IMR-90 (cell line): Measurements from ENCODE around the gene MACROD1. TPM values are rescaled to one million over a fixed set of nuclear protein-coding genes. Genes with fewer than 3 reads are reported as not detected.

Experiments
- ATAC-seq: fragments of 200-7000 bp; cut with Tn5 transposase; 2 replicates; pipeline ENCODE4 v1.9.1; 2020; ENCODE audit warnings: low read depth, mild to moderate bottlenecking, moderate library complexity
- BruUV-seq: library from RNA; stranded (reverse); fragments of 400-500 nt; replicated peaks from 2 replicates; lab custom pipeline; 2021; lab: Mats Ljungman, UMichigan
- CTCF ChIA-PET: fragments of 300-600 bp; formaldehyde crosslinking; extraction: SDS; loops from one replicate; lab custom pipeline; 2021; ENCODE audit warnings: antibody characterized with exemption; lab: Yijun Ruan, JAX
- POLR2A ChIA-PET: fragments of 300-600 bp; sonication (Branson Sonifier 250); formaldehyde crosslinking; loops from one replicate; lab custom pipeline; 2022; ENCODE audit warnings: antibody characterized with exemption; ENCODE audit not compliant: unreplicated experiment; lab: Charles Lee
- DNase-seq: peaks from one replicate; pipeline ENCODE4 v3.0.0; 2013
- H2AFZ ChIP-seq: replicated peaks from 2 replicates; pipeline ENCODE3; 2013; ENCODE audit warnings: low read length, mild to moderate bottlenecking; ENCODE audit not compliant: poor library complexity
- H2AK5ac ChIP-seq: 2 replicates; pipeline ENCODE4 v1.6.1; 2013; ENCODE audit warnings: low read depth, low read length, inconsistent platforms
- H2AK9ac ChIP-seq: replicated peaks from 2 replicates; pipeline ENCODE3; 2013; ENCODE audit warnings: mild to moderate bottlenecking, low read depth, low read length, moderate library complexity; ENCODE audit not compliant: poor library complexity
- H2BK120ac ChIP-seq: 2 replicates; pipeline ENCODE4 v1.6.1; 2013; ENCODE audit warnings: low read depth, low read length, inconsistent platforms
- H2BK15ac ChIP-seq: 3 replicates; pipeline ENCODE4 v1.6.1; 2013; ENCODE audit warnings: low read depth, low read length, inconsistent platforms
- H2BK20ac ChIP-seq: 2 replicates; pipeline ENCODE4 v1.6.1; 2013; ENCODE audit warnings: low read depth, mild to moderate bottlenecking, inconsistent platforms, low read length, moderate library complexity
- H2BK5ac ChIP-seq: 2 replicates; pipeline ENCODE4 v1.6.1; 2013; ENCODE audit warnings: mild to moderate bottlenecking, low read depth, low read length, inconsistent platforms; ENCODE audit not compliant: poor library complexity, severe bottlenecking
- H3K14ac ChIP-seq: replicated peaks from 2 replicates; pipeline ENCODE4 v1.6.1; 2013; ENCODE audit warnings: low read depth, low read length, inconsistent platforms
- H3K18ac ChIP-seq: 2 replicates; pipeline ENCODE4 v1.6.1; 2013; ENCODE audit warnings: low read depth, low read length, control low read depth
- H3K23ac ChIP-seq: 2 replicates; pipeline ENCODE4 v1.6.1; 2013; ENCODE audit warnings: low read depth, low read length, inconsistent platforms
- H3K27ac ChIP-seq: 2 replicates; pipeline ENCODE4 v1.5.1; 2013; ENCODE audit warnings: mild to moderate bottlenecking, control low read depth, low read length; ENCODE audit not compliant: insufficient read depth
- H3K27me3 ChIP-seq: 2 replicates; pipeline ENCODE4 v1.6.1; 2013; ENCODE audit warnings: low read length; ENCODE audit not compliant: control insufficient read depth, insufficient read depth
- H3K36me3 ChIP-seq: 2 replicates; pipeline ENCODE4 v1.6.1; 2013; ENCODE audit warnings: low read length, mixed read lengths; ENCODE audit not compliant: control insufficient read depth, insufficient read depth
- H3K4ac ChIP-seq: 2 replicates; pipeline ENCODE4 v1.6.1; 2013; ENCODE audit warnings: low read depth, low read length, inconsistent platforms
- H3K4me1 ChIP-seq: 2 replicates; pipeline ENCODE4 v1.6.1; 2013; ENCODE audit warnings: low read length, mixed read lengths; ENCODE audit not compliant: control insufficient read depth, insufficient read depth
- H3K4me2 ChIP-seq: 2 replicates; pipeline ENCODE4 v1.6.1; 2013; ENCODE audit warnings: low read depth, mild to moderate bottlenecking, control low read depth, low read length, moderate library complexity
- H3K4me3 ChIP-seq: 2 replicates; pipeline ENCODE4 v1.5.1; 2013; ENCODE audit warnings: low read depth, mild to moderate bottlenecking, control low read depth, low read length, moderate library complexity; ENCODE audit not compliant: insufficient read depth
- H3K56ac ChIP-seq: 2 replicates; pipeline ENCODE4 v1.6.1; 2013; ENCODE audit warnings: low read length, inconsistent platforms; ENCODE audit not compliant: insufficient read depth; ENCODE audit errors: extremely low read depth
- H3K79me1 ChIP-seq, 2 experiments: 2 replicates each; pipeline ENCODE4 v1.6.1; 2013; ENCODE audit warnings: low read length in 2 of 2, inconsistent platforms in 1 of 2, low read depth in 1 of 2
- H3K9ac ChIP-seq: 2 replicates; pipeline ENCODE4 v1.6.1; 2013; ENCODE audit warnings: low read depth, low read length, control low read depth
- H3K9me1 ChIP-seq: 2 replicates; pipeline ENCODE4 v1.6.1; 2013; ENCODE audit warnings: low read length, inconsistent platforms; ENCODE audit not compliant: insufficient read depth
- H3K9me3 ChIP-seq: 2 replicates; pipeline ENCODE4 v1.6.1; 2013; ENCODE audit warnings: low read length; ENCODE audit not compliant: control insufficient read depth, insufficient read depth
- H4K20me1 ChIP-seq: 2 replicates; pipeline ENCODE4 v1.6.1; 2013; ENCODE audit warnings: low read length, inconsistent platforms; ENCODE audit not compliant: insufficient read depth
- H4K5ac ChIP-seq: 2 replicates; pipeline ENCODE4 v1.6.1; 2013; ENCODE audit warnings: mild to moderate bottlenecking, low read depth, low read length, control low read depth
- H4K8ac ChIP-seq, 2 experiments: 2 replicates each; pipeline ENCODE4 v1.6.1; 2013; ENCODE audit warnings: low read depth in 2 of 2, low read length in 2 of 2, control low read depth in 1 of 2, inconsistent platforms in 1 of 2
- H4K91ac ChIP-seq: 2 replicates; pipeline ENCODE4 v1.6.1; 2013; ENCODE audit warnings: low read depth, low read length, inconsistent platforms; ENCODE audit not compliant: insufficient read depth
- BHLHE40 ChIP-seq: fragments of 150-350 bp; IDR thresholded peaks from 2 replicates; pipeline ENCODE4 v1.6.1; 2016; ENCODE audit warnings: mild to moderate bottlenecking, low read depth, low read length
- CEBPB ChIP-seq: IDR thresholded peaks from 2 replicates; pipeline ENCODE4 v1.6.1; 2012; ENCODE audit warnings: low read depth, low read length, improper control_type of control experiment
- CHD1 ChIP-seq: IDR thresholded peaks from 2 replicates; pipeline ENCODE4 v1.6.1; 2012; ENCODE audit warnings: low read depth, low read length, improper control_type of control experiment
- FOS ChIP-seq: fragments of 150-350 bp; IDR thresholded peaks from 2 replicates; pipeline ENCODE4 v1.6.1; 2016; ENCODE audit warnings: low read depth, low read length
- MAFK ChIP-seq: IDR thresholded peaks from 2 replicates; pipeline ENCODE4 v1.6.1; 2012; ENCODE audit warnings: low read depth, low read length, improper control_type of control experiment
- MAZ ChIP-seq: IDR thresholded peaks from 2 replicates; pipeline ENCODE4 v1.6.1; 2012; ENCODE audit warnings: low read depth, mild to moderate bottlenecking, low read length, improper control_type of control experiment, moderate library complexity, borderline replicate concordance
- MXI1 ChIP-seq: IDR thresholded peaks from 2 replicates; pipeline ENCODE4 v1.6.1; 2012; ENCODE audit warnings: low read depth, mild to moderate bottlenecking, low read length, moderate library complexity, borderline replicate concordance
- NFE2L2 ChIP-seq: fragments of 150-350 bp; IDR thresholded peaks from 2 replicates; pipeline ENCODE4 v1.6.1; 2016; ENCODE audit warnings: low read depth, mild to moderate bottlenecking, low read length
- POLR2A ChIP-seq: IDR thresholded peaks from 2 replicates; pipeline ENCODE4 v1.6.1; 2012; ENCODE audit warnings: mild to moderate bottlenecking, low read depth, low read length
- RAD21 ChIP-seq: IDR thresholded peaks from 2 replicates; pipeline ENCODE4 v1.6.1; 2012; ENCODE audit warnings: low read length, improper control_type of control experiment
- RCOR1 ChIP-seq: IDR thresholded peaks from 2 replicates; pipeline ENCODE4 v1.6.1; 2012; ENCODE audit warnings: mild to moderate bottlenecking, low read length, improper control_type of control experiment; ENCODE audit not compliant: insufficient replicate concordance
- RFX5 ChIP-seq: IDR thresholded peaks from 2 replicates; pipeline ENCODE4 v1.8.0; 2012; ENCODE audit warnings: low read depth, mild to moderate bottlenecking, low read length, moderate library complexity
- SMC3 ChIP-seq: fragments of 150-350 bp; IDR thresholded peaks from 2 replicates; pipeline ENCODE4 v1.6.1; 2016; ENCODE audit warnings: low read depth, mild to moderate bottlenecking, antibody characterized with exemption, low read length, moderate library complexity
- WGBS, 2 experiments: methylation state at CpG; one replicate each; pipeline versions ENCODE4 v1.1.5 to v1.1.7; 2013; ENCODE audit warnings: missing lambda C conversion rate in 2 of 2; ENCODE audit not compliant: insufficient read length in 1 of 2; ENCODE audit errors: extremely low coverage in 2 of 2; 5-methylcytosine and 5-hydroxymethylcytosine counted together
- dilution Hi-C: fragments of 300-500 bp; cut with HindIII; formaldehyde crosslinking; loops from one replicate; pipeline ENCODE4 v1.14.3; 2018; ENCODE audit warnings: low sequenced_read_pairs; ENCODE audit not compliant: unreplicated experiment
- in situ Hi-C: fragments of 300-500 bp; cut with MboI; formaldehyde crosslinking; loops from 3 replicates; pipeline ENCODE4 v1.14.3; 2019; ENCODE audit warnings: low sequenced_read_pairs, inconsistent platforms, mixed read lengths
- intact Hi-C: fragments of 100-400 bp; cut with micrococcal nuclease; formaldehyde crosslinking; loops from 2 replicates; pipeline ENCODE4 v1.10.0; 2022
- polyA plus RNA-seq, 3 experiments: library from polyadenylated mRNA; depleted of rRNA; stranded (reverse); fragments of >200 nt; gene quantifications; 2 replicates each; pipeline ENCODE4 v1.2.3, GENCODE V29; 2012; ENCODE audit warnings: low replicate concordance in 1 of 3
- total RNA-seq: library from RNA; depleted of rRNA; stranded (reverse); fragments of >200 nt; gene quantifications from 2 replicates; pipeline ENCODE4 v1.2.3, GENCODE V29; 2012
- TF ChIP-seq, protein P1 (sequence below): conservative IDR thresholded peaks from 2 replicates; pipeline ENCODE4 v1.5.1; 2012; ENCODE audit warnings: mild to moderate bottlenecking, low read depth, low read length, improper control_type of control experiment
- TF ChIP-seq, protein P2 (sequence below): fragments of 150-350 bp; IDR thresholded peaks from 2 replicates; pipeline ENCODE4 v1.6.1; 2016; ENCODE audit warnings: low read depth, mild to moderate bottlenecking, low read length, moderate library complexity, borderline replicate concordance
- TF ChIP-seq, protein P3 (sequence below): fragments of 150-350 bp; IDR thresholded peaks from 2 replicates; pipeline ENCODE4 v1.6.1; 2017; ENCODE audit warnings: mild to moderate bottlenecking, antibody characterized with exemption, low read length, low read depth

Gene MACROD1
- total and polyA plus RNA-seq, 2 of the 4 experiments (the other 2 are of a cell fraction): 2.5 to 9.3 TPM

DNA sequence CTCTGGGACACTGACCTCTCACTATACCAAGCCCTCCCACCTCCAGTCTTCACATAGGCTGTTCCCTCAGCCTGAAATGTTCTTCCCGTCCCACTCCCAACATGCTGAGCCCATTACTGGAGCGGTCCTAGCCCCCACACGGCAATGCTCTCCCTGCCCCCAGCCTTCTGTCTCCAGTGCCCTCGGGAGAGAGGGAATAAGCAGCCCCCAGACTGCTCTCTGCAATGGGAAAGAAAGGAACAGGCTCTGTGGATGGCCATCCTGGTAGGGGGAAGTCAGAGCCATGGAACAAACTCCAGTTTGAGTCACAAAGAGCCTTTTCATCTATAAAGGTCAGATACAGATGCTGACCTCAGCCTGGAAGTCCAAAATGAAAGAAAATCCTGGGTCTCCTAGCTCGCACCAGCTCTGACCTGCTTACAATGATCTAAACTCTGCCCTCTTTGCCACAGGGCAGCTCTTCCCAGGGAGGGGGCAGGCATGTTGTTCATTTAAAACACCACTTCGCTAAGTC is 67.5 kb downstream of the MACROD1 start:
- Histone ChIP-seq H3K79me1 (peaks cover 0 to 6% of the 10 kb centered on the region in 2 experiments; a peak in 1 of 4 replicates), H3K4me1 (peaks cover 20% of the 10 kb centered on the region), H3K27ac (no peak overlapping the region), H3K9ac (no peak overlapping the region), H3K9me1 (peaks cover 6% of the 10 kb centered on the region), H4K5ac (no peak overlapping the region), H3K4me2 (no peak overlapping the region), H2BK15ac (no peak overlapping the region), H3K56ac (no peak overlapping the region), H4K20me1 (peaks cover 12% of the 10 kb centered on the region), H4K8ac (no peak overlapping the region), H2BK5ac (no peak overlapping the region), H2BK120ac (no peak overlapping the region), H3K4ac (no peak overlapping the region), H3K27me3 (peaks cover 11% of the 10 kb centered on the region), H2BK20ac (no peak overlapping the region), H3K23ac (no peak overlapping the region), H3K36me3 (no peaks in the 10 kb centered on the region), H3K9me3 (no peaks in the 10 kb centered on the region), H3K14ac (no peak overlapping the region), H2AFZ (no peak overlapping the region), H3K4me3 (no peak overlapping the region), H3K18ac (no peak overlapping the region), H2AK9ac (no peak overlapping the region), H2AK5ac (no peak overlapping the region), H4K91ac (no peak overlapping the region)
- DNase-seq (no peak), ATAC-seq (no peak)
- ChIA-PET POLR2A (no interaction called here), CTCF (no interaction called here)
- TF ChIP-seq, protein P1, sequence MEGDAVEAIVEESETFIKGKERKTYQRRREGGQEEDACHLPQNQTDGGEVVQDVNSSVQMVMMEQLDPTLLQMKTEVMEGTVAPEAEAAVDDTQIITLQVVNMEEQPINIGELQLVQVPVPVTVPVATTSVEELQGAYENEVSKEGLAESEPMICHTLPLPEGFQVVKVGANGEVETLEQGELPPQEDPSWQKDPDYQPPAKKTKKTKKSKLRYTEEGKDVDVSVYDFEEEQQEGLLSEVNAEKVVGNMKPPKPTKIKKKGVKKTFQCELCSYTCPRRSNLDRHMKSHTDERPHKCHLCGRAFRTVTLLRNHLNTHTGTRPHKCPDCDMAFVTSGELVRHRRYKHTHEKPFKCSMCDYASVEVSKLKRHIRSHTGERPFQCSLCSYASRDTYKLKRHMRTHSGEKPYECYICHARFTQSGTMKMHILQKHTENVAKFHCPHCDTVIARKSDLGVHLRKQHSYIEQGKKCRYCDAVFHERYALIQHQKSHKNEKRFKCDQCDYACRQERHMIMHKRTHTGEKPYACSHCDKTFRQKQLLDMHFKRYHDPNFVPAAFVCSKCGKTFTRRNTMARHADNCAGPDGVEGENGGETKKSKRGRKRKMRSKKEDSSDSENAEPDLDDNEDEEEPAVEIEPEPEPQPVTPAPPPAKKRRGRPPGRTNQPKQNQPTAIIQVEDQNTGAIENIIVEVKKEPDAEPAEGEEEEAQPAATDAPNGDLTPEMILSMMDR: no peak
- TF ChIP-seq FOS: no peak
- no peak for TF ChIP-seq BHLHE40
- TF ChIP-seq, protein P2, sequence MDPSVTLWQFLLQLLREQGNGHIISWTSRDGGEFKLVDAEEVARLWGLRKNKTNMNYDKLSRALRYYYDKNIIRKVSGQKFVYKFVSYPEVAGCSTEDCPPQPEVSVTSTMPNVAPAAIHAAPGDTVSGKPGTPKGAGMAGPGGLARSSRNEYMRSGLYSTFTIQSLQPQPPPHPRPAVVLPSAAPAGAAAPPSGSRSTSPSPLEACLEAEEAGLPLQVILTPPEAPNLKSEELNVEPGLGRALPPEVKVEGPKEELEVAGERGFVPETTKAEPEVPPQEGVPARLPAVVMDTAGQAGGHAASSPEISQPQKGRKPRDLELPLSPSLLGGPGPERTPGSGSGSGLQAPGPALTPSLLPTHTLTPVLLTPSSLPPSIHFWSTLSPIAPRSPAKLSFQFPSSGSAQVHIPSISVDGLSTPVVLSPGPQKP: no peak
- no peak for TF ChIP-seq CHD1
- TF ChIP-seq RAD21: no peak
- no peak for TF ChIP-seq MAZ
- TF ChIP-seq POLR2A: no peak
- no peak for TF ChIP-seq CEBPB
- no peak for TF ChIP-seq MAFK
- no peak for TF ChIP-seq SMC3
- no peak for TF ChIP-seq RFX5
- TF ChIP-seq RCOR1: no peak
- TF ChIP-seq, protein P3, sequence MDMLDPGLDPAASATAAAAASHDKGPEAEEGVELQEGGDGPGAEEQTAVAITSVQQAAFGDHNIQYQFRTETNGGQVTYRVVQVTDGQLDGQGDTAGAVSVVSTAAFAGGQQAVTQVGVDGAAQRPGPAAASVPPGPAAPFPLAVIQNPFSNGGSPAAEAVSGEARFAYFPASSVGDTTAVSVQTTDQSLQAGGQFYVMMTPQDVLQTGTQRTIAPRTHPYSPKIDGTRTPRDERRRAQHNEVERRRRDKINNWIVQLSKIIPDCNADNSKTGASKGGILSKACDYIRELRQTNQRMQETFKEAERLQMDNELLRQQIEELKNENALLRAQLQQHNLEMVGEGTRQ: no peak
- TF ChIP-seq NFE2L2: no peak
- no peak for TF ChIP-seq MXI1
- no TSS peak for BruUV-seq
- in situ Hi-C loops (no loop called here), dilution Hi-C loops (no loop called here), intact Hi-C loops (no loop called here)
- WGBS, 2 experiments: 100% methylated on average over 1 of the region's 6 CpGs; no CpG with 5 or more reads in 1 of the 2 experiments
